Measurements from ENCODE around the gene TPSB2. TPM values are rescaled to one million over a fixed set of nuclear protein-coding genes. Genes with fewer than 3 reads are reported as not detected.
A peak's percentile ranks its signal among the peaks of the same experiment; 100 is the strongest.
"Not testable (repeated sequence)": the region's sequence is repeated elsewhere in the genome, so short reads cannot be mapped to it uniquely, and the experiment has no call there.

The TPSB2 gene
- polyA plus RNA-seq, 3 donors, result not detected

DNA sequence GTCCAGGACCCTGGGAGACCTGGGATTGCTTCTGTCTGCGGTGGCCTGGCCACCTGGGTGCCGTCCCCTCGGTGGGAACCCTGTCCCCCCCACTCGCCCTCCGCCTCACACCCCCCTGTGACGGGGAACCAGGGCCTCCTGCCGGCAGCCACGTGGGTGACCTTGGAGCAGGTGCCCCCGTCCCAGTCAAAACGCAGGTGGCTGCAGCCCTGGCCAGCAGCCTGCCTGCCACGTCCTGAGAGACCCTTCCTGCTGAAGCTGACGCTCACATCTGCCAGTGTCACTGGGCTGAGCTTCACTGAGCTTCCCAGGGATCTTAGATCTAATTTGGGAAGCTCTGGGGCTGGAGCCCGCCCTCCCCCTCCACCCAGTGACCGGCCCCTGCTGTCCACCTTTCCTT, 3.3 kb downstream of the TPSB2 start:
- H3K79me2 ChIP-seq (ENCODE audit: insufficient read depth, low read length); H3K27me3 Mint-ChIP-seq (ENCODE audit: low read depth in 3 of 3); H3K9ac ChIP-seq (ENCODE audit: insufficient read depth, low read length, poor library complexity, severe bottlenecking); H3K4me3 Mint-ChIP-seq; intact Hi-C loops (cut with micrococcal nuclease); H3K4me3 ChIP-seq (replicated peaks in 1 of 3; ENCODE audit: low read depth in 2 of 3, low read length in 3 of 3); H3K4me2 ChIP-seq (replicated peaks; ENCODE audit: extremely low read depth, low read length, poor library complexity, severe bottlenecking); H3K27me3 ChIP-seq (ENCODE audit: control insufficient read depth in 2 of 2, insufficient read depth in 2 of 2, low read length in 2 of 2); H3K9me3 Mint-ChIP-seq; H3K36me3 ChIP-seq (replicated peaks in 1 of 2; ENCODE audit: control insufficient read depth in 1 of 2, insufficient read depth in 2 of 2, low read length in 2 of 2); H3K4me1 Mint-ChIP-seq; H3K36me3 Mint-ChIP-seq; DNase-seq; H3K27ac ChIP-seq (ENCODE audit: low read depth in 1 of 2, low read length in 2 of 2); H3K9me3 ChIP-seq (replicated peaks in 1 of 2; ENCODE audit: control insufficient read depth in 1 of 2, insufficient read depth in 1 of 2, low read length in 2 of 2); H3K27ac Mint-ChIP-seq; H3K4me1 ChIP-seq (ENCODE audit: control insufficient read depth in 1 of 2, insufficient read depth in 2 of 2, low read length in 2 of 2); H4K20me1 ChIP-seq (ENCODE audit: insufficient read depth, low read length); H2AFZ ChIP-seq (ENCODE audit: insufficient read depth, low read depth, low read length, poor library complexity, severe bottlenecking): not testable (repeated sequence)
- WGBS (ENCODE audit: insufficient coverage), result 74% methylated on average over 11 of the region's 14 CpGs

DNA sequence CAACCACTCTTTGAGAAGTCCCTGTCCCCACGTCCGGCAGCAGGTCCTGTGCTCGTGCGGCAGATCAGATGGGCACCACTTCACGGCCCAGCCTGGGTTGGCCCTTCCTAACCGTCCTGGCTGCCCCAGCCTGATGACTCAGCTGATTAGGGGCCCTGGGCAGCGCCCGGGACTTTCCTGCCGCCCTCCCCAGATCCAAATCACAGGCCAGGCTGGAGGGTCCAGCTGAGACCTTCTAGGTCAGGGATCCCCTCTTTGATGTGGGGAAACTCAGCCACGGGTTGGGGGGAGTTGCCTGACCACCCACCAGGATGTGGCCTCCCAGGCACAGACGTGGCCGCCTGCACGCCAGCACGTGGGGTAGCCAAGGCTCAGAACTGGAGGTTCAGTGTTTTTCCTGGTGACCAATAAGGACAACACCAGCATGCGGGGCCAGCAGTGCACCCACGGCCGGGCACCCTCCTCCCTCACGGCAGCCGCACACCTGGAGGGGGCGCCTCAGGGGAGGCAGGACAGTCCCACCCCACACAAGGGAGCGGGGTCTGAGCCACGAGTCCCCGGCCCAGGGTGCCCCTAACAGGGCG, 4.2 kb downstream of the TPSB2 start:
- DNase-seq, result peak in 1 of 3 donors; percentile 20
- H3K9ac ChIP-seq (ENCODE audit: insufficient read depth, low read length, poor library complexity, severe bottlenecking); H2AFZ ChIP-seq (ENCODE audit: insufficient read depth, low read depth, low read length, poor library complexity, severe bottlenecking); H3K27ac Mint-ChIP-seq; H3K4me2 ChIP-seq (replicated peaks; ENCODE audit: extremely low read depth, low read length, poor library complexity, severe bottlenecking); H3K9me3 Mint-ChIP-seq; H3K27me3 Mint-ChIP-seq (ENCODE audit: low read depth in 3 of 3); H3K9me3 ChIP-seq (replicated peaks in 1 of 2; ENCODE audit: control insufficient read depth in 1 of 2, insufficient read depth in 1 of 2, low read length in 2 of 2); H3K36me3 ChIP-seq (replicated peaks in 1 of 2; ENCODE audit: control insufficient read depth in 1 of 2, insufficient read depth in 2 of 2, low read length in 2 of 2); H3K4me1 ChIP-seq (ENCODE audit: control insufficient read depth in 1 of 2, insufficient read depth in 2 of 2, low read length in 2 of 2); H3K27ac ChIP-seq (ENCODE audit: low read depth in 1 of 2, low read length in 2 of 2); H3K4me1 Mint-ChIP-seq; H3K4me3 Mint-ChIP-seq; H3K27me3 ChIP-seq (ENCODE audit: control insufficient read depth in 2 of 2, insufficient read depth in 2 of 2, low read length in 2 of 2); H4K20me1 ChIP-seq (ENCODE audit: insufficient read depth, low read length); H3K36me3 Mint-ChIP-seq; H3K79me2 ChIP-seq (ENCODE audit: insufficient read depth, low read length); intact Hi-C loops (cut with micrococcal nuclease); H3K4me3 ChIP-seq (replicated peaks in 1 of 3; ENCODE audit: low read depth in 2 of 3, low read length in 3 of 3): not testable (repeated sequence)
- WGBS (ENCODE audit: insufficient coverage), result 34% methylated on average over 3 of the region's 24 CpGs

DNA sequence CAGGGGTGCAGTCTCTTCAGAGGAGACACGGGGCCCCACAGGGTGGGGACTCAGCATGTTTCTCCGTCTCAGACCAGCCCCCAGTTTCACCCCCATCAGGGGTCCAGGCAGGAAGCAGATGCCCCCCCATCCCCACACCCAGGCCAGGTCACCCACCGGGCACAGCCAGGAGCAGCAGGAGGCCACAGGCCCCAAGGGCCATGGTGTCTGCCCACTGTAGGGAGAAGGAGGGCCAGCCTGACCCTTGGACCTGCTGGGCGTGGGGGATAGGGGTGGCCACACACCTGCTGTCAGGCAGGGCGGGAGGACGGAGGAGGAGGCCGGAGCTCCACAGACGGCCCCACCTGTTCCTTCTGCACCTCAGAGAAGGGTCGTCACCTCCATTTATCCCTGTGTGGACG, 4.9 kb downstream of the TPSB2 start, which contains the start of gene TPSG1:
TPSG1 (minus strand) TSS at position 218 of the 401 bp plus-strand sequence; CDS start at position 202, 16 bp downstream.
- no peak for DNase-seq
- H3K27me3 ChIP-seq (ENCODE audit: control insufficient read depth in 2 of 2, insufficient read depth in 2 of 2, low read length in 2 of 2), result no peaks in the 10 kb centered on the region
- no peak within 1 kb of the TSS for H3K4me3 ChIP-seq (replicated peaks in 1 of 3; ENCODE audit: low read depth in 2 of 3, low read length in 3 of 3)
- no peak within 1 kb of the TSS for H3K27ac Mint-ChIP-seq
- H3K27ac ChIP-seq (ENCODE audit: low read depth in 1 of 2, low read length in 2 of 2), result no peak within 1 kb of the TSS
- H3K4me1 Mint-ChIP-seq, result no peaks in the 10 kb centered on the region
- peaks cover 0 to 3% (median 0%) of the 10 kb centered on the region in 3 donors for H3K27me3 Mint-ChIP-seq (ENCODE audit: low read depth in 3 of 3)
- 83% methylated on average over 5 of the region's 10 CpGs for WGBS (ENCODE audit: insufficient coverage)
- no peaks in the 10 kb centered on the region for H4K20me1 ChIP-seq (ENCODE audit: insufficient read depth, low read length)
- H3K9me3 Mint-ChIP-seq, result peaks cover 0 to 2% (median 0%) of the 10 kb centered on the region in 7 donors
- no peak within 1 kb of the TSS for H3K4me3 Mint-ChIP-seq
- no peaks in the 10 kb centered on the region for H3K36me3 Mint-ChIP-seq
- H3K4me1 ChIP-seq (ENCODE audit: control insufficient read depth in 1 of 2, insufficient read depth in 2 of 2, low read length in 2 of 2), result no peaks in the 10 kb centered on the region
- intact Hi-C loops (cut with micrococcal nuclease), result no loop called here
- H3K9ac ChIP-seq (ENCODE audit: insufficient read depth, low read length, poor library complexity, severe bottlenecking), result no peak within 1 kb of the TSS
- H2AFZ ChIP-seq (ENCODE audit: insufficient read depth, low read depth, low read length, poor library complexity, severe bottlenecking), result no peak within 1 kb of the TSS
- no peaks in the 10 kb centered on the region for H3K36me3 ChIP-seq (replicated peaks in 1 of 2; ENCODE audit: control insufficient read depth in 1 of 2, insufficient read depth in 2 of 2, low read length in 2 of 2)
- no peaks in the 10 kb centered on the region for H3K79me2 ChIP-seq (ENCODE audit: insufficient read depth, low read length)
- H3K9me3 ChIP-seq (replicated peaks in 1 of 2; ENCODE audit: control insufficient read depth in 1 of 2, insufficient read depth in 1 of 2, low read length in 2 of 2), result no peaks in the 10 kb centered on the region
- no peak within 1 kb of the TSS for H3K4me2 ChIP-seq (replicated peaks; ENCODE audit: extremely low read depth, low read length, poor library complexity, severe bottlenecking)
- TF ChIP-seq, protein P1, sequence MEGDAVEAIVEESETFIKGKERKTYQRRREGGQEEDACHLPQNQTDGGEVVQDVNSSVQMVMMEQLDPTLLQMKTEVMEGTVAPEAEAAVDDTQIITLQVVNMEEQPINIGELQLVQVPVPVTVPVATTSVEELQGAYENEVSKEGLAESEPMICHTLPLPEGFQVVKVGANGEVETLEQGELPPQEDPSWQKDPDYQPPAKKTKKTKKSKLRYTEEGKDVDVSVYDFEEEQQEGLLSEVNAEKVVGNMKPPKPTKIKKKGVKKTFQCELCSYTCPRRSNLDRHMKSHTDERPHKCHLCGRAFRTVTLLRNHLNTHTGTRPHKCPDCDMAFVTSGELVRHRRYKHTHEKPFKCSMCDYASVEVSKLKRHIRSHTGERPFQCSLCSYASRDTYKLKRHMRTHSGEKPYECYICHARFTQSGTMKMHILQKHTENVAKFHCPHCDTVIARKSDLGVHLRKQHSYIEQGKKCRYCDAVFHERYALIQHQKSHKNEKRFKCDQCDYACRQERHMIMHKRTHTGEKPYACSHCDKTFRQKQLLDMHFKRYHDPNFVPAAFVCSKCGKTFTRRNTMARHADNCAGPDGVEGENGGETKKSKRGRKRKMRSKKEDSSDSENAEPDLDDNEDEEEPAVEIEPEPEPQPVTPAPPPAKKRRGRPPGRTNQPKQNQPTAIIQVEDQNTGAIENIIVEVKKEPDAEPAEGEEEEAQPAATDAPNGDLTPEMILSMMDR (IDR thresholded peaks at IDR 0.05), result no peak
